Transverse colon (tissue), 4 donors: ENCODE data around the gene SPATA13. TPM values are rescaled to one million over a fixed set of nuclear protein-coding genes. Genes with fewer than 3 reads are reported as not detected.
A peak's percentile ranks its signal among the peaks of the same experiment; 100 is the strongest.
"Not testable (repeated sequence)": the region's sequence is repeated elsewhere in the genome, so short reads cannot be mapped to it uniquely, and the experiment has no call there.

Experiments
- DNase-seq: peaks from one replicate; pipeline ENCODE4 v3.0.0-alpha.2; 2019
- H3K27ac ChIP-seq, 4 donors: fragments of 200-600 bp; sonication (generic); 2 replicates each; pipeline ENCODE4 v1.5.1; 2016 to 2018; ENCODE audit warnings: inconsistent platforms in 4 of 4
- H3K27me3 ChIP-seq: fragments of 200-600 bp; sonication (generic); 2 replicates; pipeline ENCODE4 v1.5.1; 2017; ENCODE audit warnings: inconsistent platforms
- H3K36me3 ChIP-seq, 4 donors: fragments of 200-600 bp; sonication (generic); 2 replicates each; pipeline ENCODE4 v1.5.1; 2017 to 2019; ENCODE audit warnings: inconsistent platforms in 4 of 4
- H3K4me1 ChIP-seq, 4 donors: fragments of 200-600 bp; sonication (generic); 2 replicates each; pipeline ENCODE4 v1.5.1; 2017 to 2020; ENCODE audit warnings: inconsistent platforms in 4 of 4
- H3K4me3 ChIP-seq, 4 donors: fragments of 200-600 bp; sonication (generic); 1 replicate in 1 of 4; 2 replicates in 3 of 4; pipeline versions ENCODE4 v1.5.1 to v1.6.1; 2017 to 2019; ENCODE audit warnings: inconsistent platforms in 4 of 4
- H3K9me3 ChIP-seq, 2 donors: fragments of 200-600 bp; sonication (generic); 2 replicates each; pipeline ENCODE4 v1.5.1; 2017 to 2019; ENCODE audit warnings: inconsistent platforms in 2 of 2
- CTCF ChIP-seq, 5 experiments: fragments of 200-600 bp in 3 of 5; fragments of 450-650 bp in 2 of 5; sonication (generic) in 3 of 5; IDR thresholded peaks; 1 replicate in 2 of 5; 2 replicates in 3 of 5; pipeline ENCODE4 v1.5.1; 2016 to 2017; ENCODE audit warnings: antibody characterized with exemption in 5 of 5, inconsistent platforms in 3 of 5, mild to moderate bottlenecking in 2 of 5, moderate library complexity in 1 of 5
- EP300 ChIP-seq: sonication (generic); formaldehyde crosslinking; IDR thresholded peaks from one replicate; pipeline ENCODE4 v1.6.1; 2017; ENCODE audit warnings: antibody characterized with exemption, low read depth
- POLR2A ChIP-seq: fragments of 450-650 bp; IDR thresholded peaks from one replicate; pipeline ENCODE4 v1.6.1; 2016; ENCODE audit warnings: antibody characterized with exemption, mild to moderate bottlenecking, moderate library complexity
- POLR2AphosphoS5 ChIP-seq, 3 donors: sonication (generic); formaldehyde crosslinking; IDR thresholded peaks; one replicate each; pipeline ENCODE4 v1.6.1; 2016; ENCODE audit warnings: antibody characterized with exemption in 3 of 3
- WGBS, 2 donors: methylation state at CpG; one replicate each; pipeline ENCODE4 v1.1.5; 2018; ENCODE audit warnings: low coverage in 1 of 2; 5-methylcytosine and 5-hydroxymethylcytosine counted together
- in situ Hi-C, 4 donors: fragments of 200-750 bp; cut with MboI; loops; one replicate each; pipeline versions ENCODE4 v1.15.0 to v1.15.1; 2017; ENCODE audit warnings: low sequenced_read_pairs in 3 of 4, low pct_ligation_motif_present in 1 of 4, low pct_unique_long_range_greater_than_20kb in 1 of 4
- intact Hi-C: fragments of 100-400 bp; cut with DNase I; formaldehyde crosslinking; loops from one replicate; pipeline ENCODE4 v1.15.1; 2023; ENCODE audit warnings: low total_unique reads
- total RNA-seq, 4 donors: library from RNA; depleted of rRNA; stranded (reverse); fragments of >200 nt; gene quantifications; one replicate each; pipeline ENCODE4 v1.1.0, GENCODE V29; 2016

The SPATA13 gene
- total RNA-seq, 4 donors from 2014 or later = 85.1 to 612 (median 228) TPM

- Histone ChIP-seq H3K4me1 (peaks cover 0 to 28% (median 11%) of the 10 kb centered on the region in 4 donors), H3K9me3 (no peaks in the 10 kb centered on the region), H3K27me3 (no peaks in the 10 kb centered on the region), H3K4me3 (peak overlapping the region in 1 of 4 donors; percentile 8), H3K36me3 (no peaks in the 10 kb centered on the region), H3K27ac (peak overlapping the region; percentile 83 to 92 (median 90))
- in situ Hi-C loops (no loop called here), intact Hi-C loops (no loop called here)
- no peak for TF ChIP-seq CTCF (IDR thresholded peaks at IDR 0.05)
- peak in 2 of 3 donors; percentile 58 to 70 for TF ChIP-seq POLR2AphosphoS5 (IDR thresholded peaks at IDR 0.05)
- DNase-seq = peak; percentile 82
- WGBS, 2 donors = 52% methylated on average over 6 of the region's 6 CpGs; no CpG with 5 or more reads in 1 of the 2 donors
Measured at GRCh38 chr13:24348797-24349515, 188.4 kb downstream of the SPATA13 start.

- H3K4me3 ChIP-seq, H3K36me3 ChIP-seq, DNase-seq, intact Hi-C loops, H3K9me3 ChIP-seq, H3K27me3 ChIP-seq: not testable (repeated sequence)
- Histone ChIP-seq H3K27ac (peak overlapping the region; percentile 83 to 92 (median 90)), H3K4me1 (peaks cover 0 to 28% (median 11%) of the 10 kb centered on the region in 4 donors)
- in situ Hi-C loops = loop anchor here in 2 of 4 donors (25.0 kb wide), 1 partner anchor 1413 kb away; no protein-coding TSS in a partner anchor
- WGBS, 2 donors = 74% methylated on average over 3 of the region's 3 CpGs; no CpG with 5 or more reads in 1 of the 2 donors
Measured at GRCh38 chr13:24349778-24350664, 189.5 kb downstream of the SPATA13 start.

GRCh38 chr13:24351423-24351822 lies 190.9 kb downstream of the SPATA13 start:
- no peaks in the 10 kb centered on the region for H3K27me3 ChIP-seq
- peak overlapping the region in 2 of 4 donors; percentile 21 to 90 for H3K27ac ChIP-seq
- intact Hi-C loops (no loop called here), in situ Hi-C loops (loop anchor here in 2 of 4 donors (25.0 kb wide), 1 partner anchor 1414 kb away; no protein-coding TSS in a partner anchor)
- no peak overlapping the region for H3K4me3 ChIP-seq
- 70% methylated on average over 3 of the region's 3 CpGs; no CpG with 5 or more reads in 1 of the 2 donors for WGBS, 2 donors
- TF ChIP-seq POLR2A (no peak), CTCF (IDR thresholded peaks at IDR 0.05) (no peak), EP300 (no peak)
- H3K4me1 ChIP-seq = peaks cover 0 to 28% (median 11%) of the 10 kb centered on the region in 4 donors
- H3K9me3 ChIP-seq = no peaks in the 10 kb centered on the region
- DNase-seq = no peak
- no peaks in the 10 kb centered on the region for H3K36me3 ChIP-seq

- H3K4me1 ChIP-seq = peaks cover 0 to 22% (median 8%) of the 10 kb centered on the region in 4 donors
- no peak overlapping the region for H3K27ac ChIP-seq
- no peak for DNase-seq
- intact Hi-C loops (no loop called here), in situ Hi-C loops (loop anchor here in 2 of 4 donors (25.0 kb wide), 1 partner anchor 1416 kb away; no protein-coding TSS in a partner anchor)
- H3K27me3 ChIP-seq = no peaks in the 10 kb centered on the region
- H3K4me3 ChIP-seq = no peak overlapping the region
- TF ChIP-seq EP300 (no peak), POLR2A (no peak), CTCF (IDR thresholded peaks at IDR 0.05) (no peak), POLR2AphosphoS5 (IDR thresholded peaks at IDR 0.05) (no peak)
- 83 to 88% methylated on average over 1 of the region's 1 CpG for WGBS, 2 donors
- H3K9me3 ChIP-seq = no peaks in the 10 kb centered on the region
- no peaks in the 10 kb centered on the region for H3K36me3 ChIP-seq
Measured at GRCh38 chr13:24353736-24354135, 193.2 kb downstream of the SPATA13 start.
